Mesothelial cell of epicardium (in vitro differentiated cells): ENCODE data around the gene TMEM92. TPM values are rescaled to one million over a fixed set of nuclear protein-coding genes. Genes with fewer than 3 reads are reported as not detected.

Source experiments
- DNase-seq, 2 experiments: peaks; one replicate each; pipeline ENCODE4 v3.0.0; 2021; ENCODE audit warnings: low spot score in 2 of 2; ENCODE audit not compliant: unreplicated experiment in 2 of 2
- H3K27ac Mint-ChIP-seq: 2 replicates; pipeline ENCODE4 v1.8.0; 2021; ENCODE audit warnings: mixed read lengths
- H3K27me3 Mint-ChIP-seq: 2 replicates; pipeline ENCODE4 v1.8.0; 2021; ENCODE audit warnings: low read depth, mixed read lengths
- H3K36me3 Mint-ChIP-seq: 2 replicates; pipeline ENCODE4 v1.8.0; 2021; ENCODE audit warnings: mixed read lengths
- H3K4me1 Mint-ChIP-seq: 2 replicates; pipeline ENCODE4 v1.8.0; 2021; ENCODE audit warnings: mixed read lengths
- H3K4me3 Mint-ChIP-seq: 2 replicates; pipeline ENCODE4 v1.8.0; 2021; ENCODE audit warnings: mild to moderate bottlenecking, moderate library complexity, mixed read lengths
- H3K9me3 Mint-ChIP-seq: 2 replicates; pipeline ENCODE4 v1.8.0; 2021; ENCODE audit warnings: mixed read lengths
- CTCF ChIP-seq: fragments of 200-600 bp; sonication (generic); IDR thresholded peaks from one replicate; pipeline ENCODE4 v1.5.0; 2021; ENCODE audit warnings: antibody characterized with exemption; ENCODE audit not compliant: unreplicated experiment
- total RNA-seq: library from RNA; stranded (reverse); gene quantifications from 3 replicates; pipeline ENCODE4 v1.2.1, GENCODE V29; 2021

TMEM92 gene
- total RNA-seq, 1 donor from 2014 or later, result 2.7 TPM

GRCh38 chr17:50280068-50280467 is 5.8 kb downstream of the TMEM92 start:
- DNase-seq, result no peak
- no peaks in the 10 kb centered on the region for H3K36me3 Mint-ChIP-seq
- H3K27ac Mint-ChIP-seq, result no peak overlapping the region
- TF ChIP-seq CTCF, result no peak
- no peaks in the 10 kb centered on the region for H3K27me3 Mint-ChIP-seq
- peaks cover 17% of the 10 kb centered on the region for H3K4me1 Mint-ChIP-seq
- no peaks in the 10 kb centered on the region for H3K9me3 Mint-ChIP-seq
- no peak overlapping the region for H3K4me3 Mint-ChIP-seq

DNA sequence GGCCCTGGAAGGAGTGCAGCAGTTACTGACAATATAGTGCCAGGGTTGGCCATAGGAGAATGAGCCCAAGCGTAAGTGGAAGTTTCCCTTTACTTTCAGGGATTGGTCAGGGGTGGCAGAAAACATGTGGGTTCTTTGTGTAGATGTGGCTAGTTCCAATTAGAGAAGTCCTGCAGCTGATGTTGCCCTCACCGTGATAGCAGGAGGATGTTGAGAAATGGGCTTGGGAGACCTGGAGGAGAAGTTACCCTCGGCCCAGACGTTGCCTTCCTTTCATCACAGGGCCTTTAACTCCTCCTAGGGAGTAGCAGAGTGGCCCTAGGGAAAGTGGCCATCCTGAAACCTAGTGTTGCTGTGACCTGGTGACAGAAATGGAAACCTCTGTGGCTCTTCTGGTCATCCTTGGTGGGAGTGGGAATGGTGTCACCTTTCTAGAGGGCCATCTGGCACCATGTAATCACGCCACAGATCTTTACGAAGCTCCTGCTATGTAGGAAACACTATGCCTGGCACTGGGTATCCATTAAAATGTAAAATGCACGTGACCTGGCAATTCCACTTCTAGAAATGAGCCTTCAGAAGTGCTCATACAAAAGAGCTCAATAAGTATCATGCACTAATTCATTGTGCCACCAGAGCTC is 6.7 kb downstream of the TMEM92 start:
- no peaks in the 10 kb centered on the region for H3K9me3 Mint-ChIP-seq
- no peak overlapping the region for H3K27ac Mint-ChIP-seq
- no peak for TF ChIP-seq CTCF
- H3K4me1 Mint-ChIP-seq, result peaks cover 16% of the 10 kb centered on the region
- no peak overlapping the region for H3K4me3 Mint-ChIP-seq
- H3K36me3 Mint-ChIP-seq, result no peaks in the 10 kb centered on the region
- no peak for DNase-seq
- no peaks in the 10 kb centered on the region for H3K27me3 Mint-ChIP-seq

GRCh38 chr17:50281739-50282401 is 7.6 kb downstream of the TMEM92 start:
- Mint-ChIP-seq H3K36me3 (no peaks in the 10 kb centered on the region), H3K4me3 (no peak overlapping the region), H3K27me3 (no peaks in the 10 kb centered on the region), H3K4me1 (peaks cover 17% of the 10 kb centered on the region), H3K9me3 (no peaks in the 10 kb centered on the region), H3K27ac (no peak overlapping the region)
- no peak for TF ChIP-seq CTCF
- DNase-seq, result no peak

- Mint-ChIP-seq H3K27ac (no peak overlapping the region), H3K4me1 (peaks cover 12% of the 10 kb centered on the region)
These were observed 9.0 kb downstream of the TMEM92 start for GRCh38 chr17:50283246-50283645.

DNA sequence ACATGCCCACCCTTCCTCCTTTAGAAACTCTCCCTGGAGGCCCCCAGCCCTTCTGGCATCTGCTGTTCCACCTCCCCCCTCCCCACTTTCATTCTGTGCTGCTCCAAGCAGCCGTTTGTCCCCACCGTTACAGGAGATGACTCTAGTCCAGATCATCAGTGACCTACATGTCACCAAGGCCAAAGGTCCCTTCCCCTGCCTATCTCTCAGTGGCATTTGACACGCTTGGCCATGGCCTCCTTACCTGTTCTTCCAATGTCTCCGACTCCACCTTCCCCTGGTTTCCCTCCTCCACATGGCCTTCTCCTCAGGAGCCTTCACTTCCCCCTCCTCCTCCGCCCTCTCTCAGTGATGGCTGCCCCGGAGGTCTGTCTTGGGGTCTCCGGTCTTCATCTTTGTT is 9.4 kb downstream of the TMEM92 start:
- H3K9me3 Mint-ChIP-seq, result no peaks in the 10 kb centered on the region
- no peak for DNase-seq
- no peak overlapping the region for H3K27ac Mint-ChIP-seq
- no peaks in the 10 kb centered on the region for H3K36me3 Mint-ChIP-seq
- H3K4me3 Mint-ChIP-seq, result no peak overlapping the region
- peaks cover 14% of the 10 kb centered on the region for H3K4me1 Mint-ChIP-seq
- H3K27me3 Mint-ChIP-seq, result no peaks in the 10 kb centered on the region
- no peak for TF ChIP-seq CTCF

More at GRCh38 chr17:50283246-50283645, 9.0 kb downstream of the TMEM92 start:
- no peaks in the 10 kb centered on the region for H3K9me3 Mint-ChIP-seq
- no peaks in the 10 kb centered on the region for H3K27me3 Mint-ChIP-seq
- no peak for DNase-seq
- H3K4me3 Mint-ChIP-seq, result no peak overlapping the region
- H3K36me3 Mint-ChIP-seq, result no peaks in the 10 kb centered on the region
- no peak for TF ChIP-seq CTCF
